SKM-1 treated with dmso at 0.1 percent for 144 hours (cell line): ENCODE data around the gene KDF1.
A peak's percentile ranks its signal among the peaks of the same experiment; 100 is the strongest.

ENCODE experiments used
- DNase-seq: peaks from one replicate; lab custom pipeline; 2025; ENCODE audit not compliant: unreplicated experiment; lab: John Stamatoyannopoulos, UW

KDF1 gene

DNA sequence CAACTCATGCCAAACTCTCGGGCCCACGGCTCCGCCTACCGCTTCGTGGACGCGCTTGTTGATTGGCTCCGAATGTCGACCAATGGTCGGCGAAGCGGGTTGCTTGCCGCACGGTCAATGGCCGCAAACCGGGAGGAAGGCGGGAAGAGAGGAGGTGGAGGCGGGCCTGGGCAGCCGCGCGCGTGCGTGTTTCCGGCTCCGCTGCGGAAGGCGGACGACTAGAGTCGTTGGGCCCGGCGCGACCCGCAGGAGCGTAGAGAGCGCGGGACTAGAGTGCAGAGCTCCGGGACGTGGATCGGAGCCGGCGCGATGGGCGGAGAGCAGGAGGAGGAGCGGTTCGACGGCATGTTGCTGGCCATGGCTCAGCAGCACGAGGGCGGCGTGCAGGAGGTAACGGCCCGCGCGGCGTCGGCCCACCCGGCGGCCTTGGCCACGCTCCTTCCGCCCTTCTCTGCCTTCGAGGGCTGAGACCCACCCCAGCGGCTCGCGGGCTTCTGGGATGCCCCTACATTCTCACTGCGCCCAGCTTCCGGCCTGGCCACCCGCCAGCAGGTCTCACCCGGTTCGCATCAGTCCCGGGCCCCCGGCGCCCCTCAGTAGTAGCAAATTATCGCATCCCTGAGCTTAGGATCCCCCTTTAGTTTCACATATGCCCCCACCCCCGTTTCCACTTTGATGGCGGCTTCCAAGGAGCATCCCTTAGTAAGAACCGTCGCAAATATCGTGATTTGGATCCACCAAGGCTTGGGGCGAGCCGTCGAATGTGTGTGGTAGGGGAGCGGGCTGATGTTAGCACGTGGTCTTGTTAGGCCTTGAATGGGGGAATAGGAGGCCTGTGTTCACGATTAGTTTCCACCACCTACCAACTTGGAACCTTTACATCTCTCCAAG, 38.5 kb downstream of the KDF1 start, which contains the start of gene NUDC:
Gene NUDC (plus strand): TSS at position 204 of the 891 bp plus-strand sequence. CDS start 106 bp downstream, at position 310.
- DNase-seq, result peak; percentile 93

- no peak for DNase-seq
Observed at GRCh38 chr1:26921126-26921539, 39.1 kb downstream of the KDF1 start.

GRCh38 chr1:26915204-26915842, 44.9 kb downstream of the KDF1 start:
- DNase-seq, result no peak

GRCh38 chr1:26913754-26914619, 46.3 kb downstream of the KDF1 start, which contains the start of gene NR0B2:
NR0B2 (minus strand) TSS chr1:26913975; CDS start chr1:26913940, 35 bp downstream.
- DNase-seq, result no peak

DNA sequence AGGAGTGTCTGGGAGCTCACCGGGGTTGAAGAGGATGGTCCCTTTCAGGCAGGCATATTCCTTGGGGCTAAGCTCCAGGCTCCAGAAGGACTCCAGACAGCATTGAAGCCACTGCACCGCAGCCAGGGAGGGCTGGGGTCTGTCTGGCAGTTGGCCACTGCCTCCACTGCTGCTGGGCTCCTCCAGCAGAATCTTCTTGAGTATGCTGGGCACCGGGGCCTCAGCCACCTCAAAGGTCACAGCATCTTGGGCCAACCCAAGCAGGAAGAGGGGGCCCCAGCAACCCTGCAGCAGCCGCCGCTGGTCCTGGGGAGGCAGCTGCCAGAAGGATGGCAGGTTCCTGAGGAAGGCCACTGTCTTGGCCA, 46.9 kb downstream of the KDF1 start:
- DNase-seq, result no peak

DNA sequence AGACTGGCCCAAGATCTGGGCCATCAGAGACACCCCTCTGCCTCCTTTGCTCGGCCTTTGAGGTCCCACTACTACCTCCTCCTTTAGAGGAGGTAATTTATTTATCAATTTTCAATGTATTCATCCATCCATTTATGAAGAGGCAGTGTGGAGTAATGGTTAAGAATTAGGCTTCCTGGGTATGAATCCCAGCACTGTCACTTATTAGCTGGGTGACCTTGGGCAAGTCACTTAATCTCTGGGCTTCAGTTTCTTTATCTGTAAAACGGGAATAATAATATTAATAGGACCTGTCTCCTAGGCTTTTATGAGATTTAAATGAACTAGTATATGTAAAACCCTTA, 48.1 kb downstream of the KDF1 start:
- no peak for DNase-seq

- DNase-seq, result no peak
Observed at GRCh38 chr1:26911399-26912146, 48.7 kb downstream of the KDF1 start.

DNA sequence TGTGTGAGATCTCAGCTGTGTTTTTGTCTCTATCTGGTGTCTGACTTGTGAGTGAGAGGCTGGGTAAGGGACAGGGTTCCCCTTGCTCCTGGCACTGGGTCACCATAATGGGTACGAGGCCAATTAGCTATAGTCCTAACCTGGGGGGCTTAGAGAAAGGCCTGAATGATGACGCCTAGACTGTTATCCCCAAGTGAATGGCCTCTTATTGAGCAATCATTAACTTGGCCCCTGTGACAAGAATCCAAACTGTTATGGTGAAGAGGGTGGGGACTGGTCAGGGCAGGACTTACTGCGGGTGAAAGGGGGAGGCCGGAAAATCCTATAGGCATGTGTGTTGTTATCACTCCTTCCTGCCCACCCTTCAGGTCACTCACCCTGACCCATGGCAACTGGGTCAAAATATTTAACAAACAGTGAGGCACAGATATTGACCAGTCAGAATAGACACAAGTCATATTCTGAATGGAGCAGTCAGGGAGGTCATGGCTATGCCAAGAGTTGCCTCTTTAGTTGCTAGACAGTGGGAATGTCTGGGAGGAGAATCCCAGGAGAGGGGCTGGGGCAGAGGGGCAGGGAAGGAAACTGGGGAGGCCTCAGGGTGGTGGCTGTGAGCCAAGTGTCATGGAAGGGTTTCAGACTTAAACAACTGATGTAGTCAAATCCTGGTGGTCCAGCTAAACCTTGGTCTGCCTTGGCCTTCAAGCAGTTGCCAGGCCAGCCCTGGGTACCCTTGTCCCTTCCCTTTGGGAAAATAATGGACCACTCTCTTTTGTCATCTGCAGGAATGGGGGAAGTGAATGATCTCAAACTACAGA, 49.7 kb downstream of the KDF1 start:
- DNase-seq, result no peak

DNA sequence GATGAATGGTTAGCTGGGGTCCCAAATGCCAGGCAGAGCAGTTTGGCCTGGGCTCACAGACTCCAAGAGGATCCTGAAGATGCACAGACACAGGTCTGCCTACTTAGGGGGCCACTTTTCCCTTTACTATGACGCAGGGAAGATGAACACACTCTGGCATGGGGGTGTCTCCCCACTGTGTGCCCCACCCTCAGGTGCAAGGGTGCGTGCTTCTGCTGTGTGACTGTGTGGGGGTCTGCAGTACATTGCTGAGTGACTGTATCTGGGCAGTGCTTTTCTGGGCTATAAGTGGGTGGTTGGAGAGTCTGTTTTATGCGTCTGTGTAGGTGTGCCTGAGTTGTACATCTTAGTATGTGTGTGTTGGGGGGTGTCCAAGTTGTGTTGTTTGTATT, 50.3 kb downstream of the KDF1 start:
- no peak for DNase-seq

DNA sequence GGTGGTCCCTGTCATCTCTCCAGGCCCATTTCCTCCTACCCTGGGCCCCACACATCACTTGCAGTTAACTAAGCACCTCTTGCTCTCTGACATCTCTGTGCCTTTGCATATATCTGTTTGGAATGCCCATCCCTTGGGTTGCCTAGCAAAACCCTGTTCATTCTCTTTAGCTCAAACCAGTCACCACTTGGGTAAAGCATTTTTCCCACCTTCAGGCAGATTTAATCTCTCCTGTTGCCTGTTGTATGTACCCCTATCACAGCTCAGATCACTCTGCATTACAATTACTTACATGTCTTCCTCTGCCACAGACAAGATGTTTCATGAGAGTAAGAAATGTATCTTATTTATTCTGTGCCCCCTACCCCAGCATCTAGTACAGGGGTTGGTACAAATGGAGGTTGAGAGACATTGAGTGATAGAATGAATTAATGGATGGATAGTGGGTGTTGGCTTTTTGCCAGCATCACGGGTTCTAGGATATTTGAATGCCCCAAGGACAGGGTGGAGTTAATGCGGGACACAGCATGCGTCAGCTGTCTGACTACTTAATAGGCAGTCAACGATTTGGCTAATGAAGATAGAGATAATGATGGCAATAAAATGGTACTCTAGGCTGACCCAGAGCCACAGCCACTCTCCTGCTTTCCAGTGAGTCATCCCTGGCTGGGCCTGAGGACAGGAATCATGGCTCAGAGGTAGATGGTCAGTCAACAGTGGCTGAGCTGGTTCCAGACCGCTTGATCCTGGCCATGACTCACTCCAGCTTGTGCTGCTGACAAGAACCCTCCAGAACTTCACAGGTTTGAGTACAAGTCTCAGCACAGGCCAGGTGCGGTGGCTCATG, 53.0 kb downstream of the KDF1 start:
- no peak for DNase-seq

- DNase-seq, result no peak
Observed at GRCh38 chr1:26900815-26901511, 59.3 kb downstream of the KDF1 start.

- peak; percentile 69 for DNase-seq
Observed at GRCh38 chr1:26900001-26900814, 60.1 kb downstream of the KDF1 start, which contains the start of gene GPATCH3. GPATCH3 (minus strand) TSS chr1:26900467; CDS start chr1:26900442, 25 bp downstream.
